Measurements from ENCODE around the gene ANKRD16.

GRCh38 chr10:5933909-5934546 is 44.3 kb upstream of the ANKRD16 start:
- TF ChIP-seq, protein P1, sequence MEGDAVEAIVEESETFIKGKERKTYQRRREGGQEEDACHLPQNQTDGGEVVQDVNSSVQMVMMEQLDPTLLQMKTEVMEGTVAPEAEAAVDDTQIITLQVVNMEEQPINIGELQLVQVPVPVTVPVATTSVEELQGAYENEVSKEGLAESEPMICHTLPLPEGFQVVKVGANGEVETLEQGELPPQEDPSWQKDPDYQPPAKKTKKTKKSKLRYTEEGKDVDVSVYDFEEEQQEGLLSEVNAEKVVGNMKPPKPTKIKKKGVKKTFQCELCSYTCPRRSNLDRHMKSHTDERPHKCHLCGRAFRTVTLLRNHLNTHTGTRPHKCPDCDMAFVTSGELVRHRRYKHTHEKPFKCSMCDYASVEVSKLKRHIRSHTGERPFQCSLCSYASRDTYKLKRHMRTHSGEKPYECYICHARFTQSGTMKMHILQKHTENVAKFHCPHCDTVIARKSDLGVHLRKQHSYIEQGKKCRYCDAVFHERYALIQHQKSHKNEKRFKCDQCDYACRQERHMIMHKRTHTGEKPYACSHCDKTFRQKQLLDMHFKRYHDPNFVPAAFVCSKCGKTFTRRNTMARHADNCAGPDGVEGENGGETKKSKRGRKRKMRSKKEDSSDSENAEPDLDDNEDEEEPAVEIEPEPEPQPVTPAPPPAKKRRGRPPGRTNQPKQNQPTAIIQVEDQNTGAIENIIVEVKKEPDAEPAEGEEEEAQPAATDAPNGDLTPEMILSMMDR (conservative IDR thresholded peaks at IDR 0.05; ENCODE audit: low read depth in 2 of 2): no peak
- TF ChIP-seq CREB1 (CRISPR knock-in tag; IDR thresholded peaks at IDR 0.05; ENCODE audit: low read depth) (no peak), EZH2 (IDR thresholded peaks at IDR 0.05; ENCODE audit: low read depth, unreplicated experiment) (no peak), EZH2phosphoT487 (IDR thresholded peaks at IDR 0.05; ENCODE audit: unreplicated experiment) (no peak), POLR2AphosphoS5 (IDR thresholded peaks at IDR 0.05; ENCODE audit: low read depth) (no peak), ZNF331 (CRISPR knock-in tag; IDR thresholded peaks at IDR 0.05; ENCODE audit: low read depth) (no peak), REST (IDR thresholded peaks at IDR 0.05; ENCODE audit: unreplicated experiment) (no peak), JUNB (IDR thresholded peaks at IDR 0.05; ENCODE audit: unreplicated experiment) (no peak), STAT1 (IDR thresholded peaks at IDR 0.05; ENCODE audit: unreplicated experiment) (no peak)
- TF ChIP-seq, protein P2, sequence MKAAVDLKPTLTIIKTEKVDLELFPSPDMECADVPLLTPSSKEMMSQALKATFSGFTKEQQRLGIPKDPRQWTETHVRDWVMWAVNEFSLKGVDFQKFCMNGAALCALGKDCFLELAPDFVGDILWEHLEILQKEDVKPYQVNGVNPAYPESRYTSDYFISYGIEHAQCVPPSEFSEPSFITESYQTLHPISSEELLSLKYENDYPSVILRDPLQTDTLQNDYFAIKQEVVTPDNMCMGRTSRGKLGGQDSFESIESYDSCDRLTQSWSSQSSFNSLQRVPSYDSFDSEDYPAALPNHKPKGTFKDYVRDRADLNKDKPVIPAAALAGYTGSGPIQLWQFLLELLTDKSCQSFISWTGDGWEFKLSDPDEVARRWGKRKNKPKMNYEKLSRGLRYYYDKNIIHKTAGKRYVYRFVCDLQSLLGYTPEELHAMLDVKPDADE (IDR thresholded peaks at IDR 0.05): no peak
- TF ChIP-seq, protein P3, sequence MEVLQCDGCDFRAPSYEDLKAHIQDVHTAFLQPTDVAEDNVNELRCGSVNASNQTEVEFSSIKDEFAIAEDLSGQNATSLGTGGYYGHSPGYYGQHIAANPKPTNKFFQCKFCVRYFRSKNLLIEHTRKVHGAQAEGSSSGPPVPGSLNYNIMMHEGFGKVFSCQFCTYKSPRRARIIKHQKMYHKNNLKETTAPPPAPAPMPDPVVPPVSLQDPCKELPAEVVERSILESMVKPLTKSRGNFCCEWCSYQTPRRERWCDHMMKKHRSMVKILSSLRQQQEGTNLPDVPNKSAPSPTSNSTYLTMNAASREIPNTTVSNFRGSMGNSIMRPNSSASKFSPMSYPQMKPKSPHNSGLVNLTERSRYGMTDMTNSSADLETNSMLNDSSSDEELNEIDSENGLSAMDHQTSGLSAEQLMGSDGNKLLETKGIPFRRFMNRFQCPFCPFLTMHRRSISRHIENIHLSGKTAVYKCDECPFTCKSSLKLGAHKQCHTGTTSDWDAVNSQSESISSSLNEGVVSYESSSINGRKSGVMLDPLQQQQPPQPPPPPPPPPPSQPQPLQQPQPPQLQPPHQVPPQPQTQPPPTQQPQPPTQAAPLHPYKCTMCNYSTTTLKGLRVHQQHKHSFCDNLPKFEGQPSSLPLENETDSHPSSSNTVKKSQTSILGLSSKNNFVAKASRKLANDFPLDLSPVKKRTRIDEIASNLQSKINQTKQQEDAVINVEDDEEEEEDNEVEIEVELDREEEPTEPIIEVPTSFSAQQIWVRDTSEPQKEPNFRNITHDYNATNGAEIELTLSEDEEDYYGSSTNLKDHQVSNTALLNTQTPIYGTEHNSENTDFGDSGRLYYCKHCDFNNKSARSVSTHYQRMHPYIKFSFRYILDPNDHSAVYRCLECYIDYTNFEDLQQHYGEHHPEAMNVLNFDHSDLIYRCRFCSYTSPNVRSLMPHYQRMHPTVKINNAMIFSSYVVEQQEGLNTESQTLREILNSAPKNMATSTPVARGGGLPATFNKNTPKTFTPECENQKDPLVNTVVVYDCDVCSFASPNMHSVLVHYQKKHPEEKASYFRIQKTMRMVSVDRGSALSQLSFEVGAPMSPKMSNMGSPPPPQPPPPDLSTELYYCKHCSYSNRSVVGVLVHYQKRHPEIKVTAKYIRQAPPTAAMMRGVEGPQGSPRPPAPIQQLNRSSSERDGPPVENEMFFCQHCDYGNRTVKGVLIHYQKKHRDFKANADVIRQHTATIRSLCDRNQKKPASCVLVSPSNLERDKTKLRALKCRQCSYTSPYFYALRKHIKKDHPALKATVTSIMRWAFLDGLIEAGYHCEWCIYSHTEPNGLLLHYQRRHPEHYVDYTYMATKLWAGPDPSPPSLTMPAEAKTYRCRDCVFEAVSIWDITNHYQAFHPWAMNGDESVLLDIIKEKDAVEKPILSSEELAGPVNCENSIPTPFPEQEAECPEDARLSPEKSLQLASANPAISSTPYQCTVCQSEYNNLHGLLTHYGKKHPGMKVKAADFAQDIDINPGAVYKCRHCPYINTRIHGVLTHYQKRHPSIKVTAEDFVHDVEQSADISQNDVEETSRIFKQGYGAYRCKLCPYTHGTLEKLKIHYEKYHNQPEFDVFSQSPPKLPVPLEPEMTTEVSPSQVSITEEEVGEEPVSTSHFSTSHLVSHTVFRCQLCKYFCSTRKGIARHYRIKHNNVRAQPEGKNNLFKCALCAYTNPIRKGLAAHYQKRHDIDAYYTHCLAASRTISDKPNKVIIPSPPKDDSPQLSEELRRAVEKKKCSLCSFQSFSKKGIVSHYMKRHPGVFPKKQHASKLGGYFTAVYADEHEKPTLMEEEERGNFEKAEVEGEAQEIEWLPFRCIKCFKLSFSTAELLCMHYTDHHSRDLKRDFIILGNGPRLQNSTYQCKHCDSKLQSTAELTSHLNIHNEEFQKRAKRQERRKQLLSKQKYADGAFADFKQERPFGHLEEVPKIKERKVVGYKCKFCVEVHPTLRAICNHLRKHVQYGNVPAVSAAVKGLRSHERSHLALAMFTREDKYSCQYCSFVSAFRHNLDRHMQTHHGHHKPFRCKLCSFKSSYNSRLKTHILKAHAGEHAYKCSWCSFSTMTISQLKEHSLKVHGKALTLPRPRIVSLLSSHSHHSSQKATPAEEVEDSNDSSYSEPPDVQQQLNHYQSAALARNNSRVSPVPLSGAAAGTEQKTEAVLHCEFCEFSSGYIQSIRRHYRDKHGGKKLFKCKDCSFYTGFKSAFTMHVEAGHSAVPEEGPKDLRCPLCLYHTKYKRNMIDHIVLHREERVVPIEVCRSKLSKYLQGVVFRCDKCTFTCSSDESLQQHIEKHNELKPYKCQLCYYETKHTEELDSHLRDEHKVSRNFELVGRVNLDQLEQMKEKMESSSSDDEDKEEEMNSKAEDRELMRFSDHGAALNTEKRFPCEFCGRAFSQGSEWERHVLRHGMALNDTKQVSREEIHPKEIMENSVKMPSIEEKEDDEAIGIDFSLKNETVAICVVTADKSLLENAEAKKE (CRISPR knock-in tag; IDR thresholded peaks at IDR 0.05): no peak

Measured in GM23338 (cell line).